Measurements from ENCODE around the gene RGCC. TPM values are rescaled to one million over a fixed set of nuclear protein-coding genes. Genes with fewer than 3 reads are reported as not detected.

RGCC gene
- total RNA-seq, 1 donor from 2014 or later: 184 TPM

GRCh38 chr13:41455725-41456419 is 1.5 kb upstream of the RGCC start:
- no peaks in the 10 kb centered on the region for H3K27me3 ChIP-seq

GRCh38 chr13:41457589-41458186 is 338 bp downstream of the RGCC start:
- no peaks in the 10 kb centered on the region for H3K27me3 ChIP-seq
- peak overlapping the region; percentile 80 to 99 for H3K4me3 ChIP-seq
- no peaks in the 10 kb centered on the region for H3K9me3 ChIP-seq
- DNase-seq (ENCODE audit: low spot score in 2 of 2): no peak
- intact Hi-C loops (cut with DNase I): loop anchor here (2.0 to 5.0 kb wide), 3 partner anchors 39 to 585 kb away; no protein-coding TSS in a partner anchor
- peaks cover 0 to 24% of the 10 kb centered on the region in 2 donors for H3K36me3 ChIP-seq
- peaks cover 0 to 23% of the 10 kb centered on the region in 2 donors for H3K4me1 ChIP-seq
- TF ChIP-seq CTCF (IDR thresholded peaks at IDR 0.05): no peak
- H3K27ac ChIP-seq: peak overlapping the region; percentile 61 to 78

More at GRCh38 chr13:41455725-41456419, 1.5 kb upstream of the RGCC start:
- no peak for DNase-seq (ENCODE audit: low spot score in 2 of 2)
- H3K27ac ChIP-seq: no peak overlapping the region
- no peaks in the 10 kb centered on the region for H3K9me3 ChIP-seq
- peaks cover 0 to 6% of the 10 kb centered on the region in 2 donors for H3K36me3 ChIP-seq
- no peak overlapping the region for H3K4me3 ChIP-seq
- peaks cover 0 to 13% of the 10 kb centered on the region in 2 donors for H3K4me1 ChIP-seq
- no peak for TF ChIP-seq CTCF (IDR thresholded peaks at IDR 0.05)
- intact Hi-C loops (cut with DNase I): loop anchor here (2.0 to 5.0 kb wide), 2 partner anchors 197 to 586 kb away; no protein-coding TSS in a partner anchor

GRCh38 chr13:41458187-41458760 is 924 bp downstream of the RGCC start:
- Histone ChIP-seq H3K4me3 (peak overlapping the region; percentile 80 to 99), H3K27ac (peak overlapping the region; percentile 61 to 78), H3K9me3 (no peaks in the 10 kb centered on the region), H3K36me3 (peaks cover 0 to 28% of the 10 kb centered on the region in 2 donors), H3K27me3 (no peaks in the 10 kb centered on the region), H3K4me1 (peaks cover 0 to 24% of the 10 kb centered on the region in 2 donors)
- intact Hi-C loops (cut with DNase I): loop anchor here (2.0 to 5.0 kb wide), 2 partner anchors 39 to 584 kb away; no protein-coding TSS in a partner anchor
- TF ChIP-seq CTCF (IDR thresholded peaks at IDR 0.05): no peak
- no peak for DNase-seq (ENCODE audit: low spot score in 2 of 2)

GRCh38 chr13:41458761-41459431 is 1.5 kb downstream of the RGCC start:
- DNase-seq (ENCODE audit: low spot score in 2 of 2): no peak
- intact Hi-C loops (cut with DNase I): loop anchor here (2.0 to 5.0 kb wide), 2 partner anchors 38 to 583 kb away; no protein-coding TSS in a partner anchor
- Histone ChIP-seq H3K36me3 (peaks cover 0 to 33% of the 10 kb centered on the region in 2 donors), H3K27me3 (no peaks in the 10 kb centered on the region), H3K9me3 (no peaks in the 10 kb centered on the region), H3K4me3 (peak overlapping the region; percentile 80 to 99), H3K27ac (peak overlapping the region; percentile 61 to 78), H3K4me1 (peaks cover 0 to 27% of the 10 kb centered on the region in 2 donors)
- peak; percentile 25 to 64 (median 45) for TF ChIP-seq CTCF (IDR thresholded peaks at IDR 0.05)

- Histone ChIP-seq H3K4me1 (peaks cover 0 to 30% of the 10 kb centered on the region in 2 donors), H3K27ac (no peak overlapping the region), H3K36me3 (peaks cover 0 to 40% of the 10 kb centered on the region in 2 donors), H3K27me3 (no peaks in the 10 kb centered on the region), H3K4me3 (peak overlapping the region; percentile 80 to 99), H3K9me3 (no peaks in the 10 kb centered on the region)
- intact Hi-C loops (cut with DNase I): loop anchor here (2.0 to 5.0 kb wide), 2 partner anchors 37 to 583 kb away; no protein-coding TSS in a partner anchor
- DNase-seq (ENCODE audit: low spot score in 2 of 2): no peak
- TF ChIP-seq CTCF (IDR thresholded peaks at IDR 0.05): no peak
These were observed 2.2 kb downstream of the RGCC start for GRCh38 chr13:41459432-41460073.
